ENCODE results near the gene PALD1. TPM values are rescaled to one million over a fixed set of nuclear protein-coding genes. Genes with fewer than 3 reads are reported as not detected.

Gene PALD1
- total RNA-seq, 1 donor from 2014 or later = 1.8 TPM

DNA sequence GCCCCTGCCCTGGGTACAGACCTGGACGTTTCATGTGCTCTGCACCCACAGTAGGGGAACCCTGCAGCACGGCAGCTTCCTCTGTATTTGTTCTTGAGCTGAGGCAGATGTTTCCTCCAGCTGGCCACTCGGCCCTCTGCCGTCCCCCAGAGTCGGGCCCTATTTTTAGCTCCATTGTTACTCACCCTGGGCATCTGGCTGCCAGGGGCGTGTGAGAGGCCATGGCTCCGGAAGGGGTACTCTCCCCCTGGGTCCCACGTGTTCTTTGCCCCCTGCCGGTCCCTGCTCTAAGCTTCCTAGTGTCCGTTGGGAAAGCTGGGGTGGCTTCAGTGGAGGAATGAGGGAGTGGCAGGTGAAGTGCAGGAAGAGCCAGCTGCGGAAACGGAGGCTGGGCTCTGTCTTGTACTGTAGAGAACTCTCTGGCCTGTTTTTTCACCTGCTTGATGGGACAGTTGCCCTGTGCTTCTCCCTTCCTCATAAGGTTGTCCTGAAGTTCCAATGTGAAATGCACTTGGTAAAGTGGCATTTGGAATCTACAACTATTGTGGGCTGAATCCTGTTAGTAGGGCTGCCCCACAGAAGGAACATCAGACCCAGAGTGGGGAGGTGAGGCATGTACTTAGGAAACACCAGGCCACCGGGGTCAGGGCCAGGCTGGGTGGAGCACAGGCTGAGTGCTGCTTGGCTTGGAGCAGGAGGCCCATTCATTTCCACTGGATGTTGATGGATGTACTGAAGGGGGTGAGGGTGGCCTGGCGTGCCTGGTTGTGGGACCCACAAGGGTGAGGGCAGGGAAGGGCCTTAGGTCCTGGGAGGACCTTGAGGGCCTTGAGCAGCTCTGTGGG lies 30.6 kb downstream of the PALD1 start:
- Histone ChIP-seq H3K9ac (ENCODE audit: low read length) (no peak overlapping the region), H3K27ac (ENCODE audit: low read depth, low read length) (no peak overlapping the region), H3K79me2 (ENCODE audit: insufficient read depth, low read length) (no peaks in the 10 kb centered on the region), H4K20me1 (ENCODE audit: insufficient read depth, low read length) (no peaks in the 10 kb centered on the region), H3K4me3 (ENCODE audit: insufficient read depth, low read depth, low read length) (no peak overlapping the region), H3K36me3 (ENCODE audit: insufficient read depth, low read length) (no peaks in the 10 kb centered on the region), H3K9me3 (ENCODE audit: insufficient read depth, low read depth, low read length) (no peaks in the 10 kb centered on the region), H3K27me3 (ENCODE audit: insufficient read depth, low read length) (no peaks in the 10 kb centered on the region), H3K4me2 (ENCODE audit: low read length) (peak overlapping the region; percentile 47), H3K4me1 (ENCODE audit: insufficient read depth, low read length) (peaks cover 10% of the 10 kb centered on the region), H2AFZ (ENCODE audit: low read depth, low read length) (no peak overlapping the region)
- H3K4me3 Mint-ChIP-seq (ENCODE audit: unreplicated experiment) = no peak overlapping the region
- FAIRE-seq (no peak), DNase-seq (ENCODE audit: low read depth) (no peak)
- H3K27ac Mint-ChIP-seq (ENCODE audit: unreplicated experiment) = no peak overlapping the region
- peaks cover 3% of the 10 kb centered on the region for H3K27me3 Mint-ChIP-seq (ENCODE audit: low read depth, unreplicated experiment)
- no peaks in the 10 kb centered on the region for H3K36me3 Mint-ChIP-seq (ENCODE audit: low read depth, unreplicated experiment)
- no peak for TF ChIP-seq EZH2 (IDR thresholded peaks at IDR 0.05; ENCODE audit: insufficient read depth, low read length)
- TF ChIP-seq, protein P1, sequence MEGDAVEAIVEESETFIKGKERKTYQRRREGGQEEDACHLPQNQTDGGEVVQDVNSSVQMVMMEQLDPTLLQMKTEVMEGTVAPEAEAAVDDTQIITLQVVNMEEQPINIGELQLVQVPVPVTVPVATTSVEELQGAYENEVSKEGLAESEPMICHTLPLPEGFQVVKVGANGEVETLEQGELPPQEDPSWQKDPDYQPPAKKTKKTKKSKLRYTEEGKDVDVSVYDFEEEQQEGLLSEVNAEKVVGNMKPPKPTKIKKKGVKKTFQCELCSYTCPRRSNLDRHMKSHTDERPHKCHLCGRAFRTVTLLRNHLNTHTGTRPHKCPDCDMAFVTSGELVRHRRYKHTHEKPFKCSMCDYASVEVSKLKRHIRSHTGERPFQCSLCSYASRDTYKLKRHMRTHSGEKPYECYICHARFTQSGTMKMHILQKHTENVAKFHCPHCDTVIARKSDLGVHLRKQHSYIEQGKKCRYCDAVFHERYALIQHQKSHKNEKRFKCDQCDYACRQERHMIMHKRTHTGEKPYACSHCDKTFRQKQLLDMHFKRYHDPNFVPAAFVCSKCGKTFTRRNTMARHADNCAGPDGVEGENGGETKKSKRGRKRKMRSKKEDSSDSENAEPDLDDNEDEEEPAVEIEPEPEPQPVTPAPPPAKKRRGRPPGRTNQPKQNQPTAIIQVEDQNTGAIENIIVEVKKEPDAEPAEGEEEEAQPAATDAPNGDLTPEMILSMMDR (IDR thresholded peaks at IDR 0.05; ENCODE audit: insufficient read depth, low read depth, low read length) = no peak
- H3K4me1 Mint-ChIP-seq (ENCODE audit: low read depth, unreplicated experiment) = peaks cover 17% of the 10 kb centered on the region
- H3K9me3 Mint-ChIP-seq (ENCODE audit: unreplicated experiment) = no peaks in the 10 kb centered on the region

DNA sequence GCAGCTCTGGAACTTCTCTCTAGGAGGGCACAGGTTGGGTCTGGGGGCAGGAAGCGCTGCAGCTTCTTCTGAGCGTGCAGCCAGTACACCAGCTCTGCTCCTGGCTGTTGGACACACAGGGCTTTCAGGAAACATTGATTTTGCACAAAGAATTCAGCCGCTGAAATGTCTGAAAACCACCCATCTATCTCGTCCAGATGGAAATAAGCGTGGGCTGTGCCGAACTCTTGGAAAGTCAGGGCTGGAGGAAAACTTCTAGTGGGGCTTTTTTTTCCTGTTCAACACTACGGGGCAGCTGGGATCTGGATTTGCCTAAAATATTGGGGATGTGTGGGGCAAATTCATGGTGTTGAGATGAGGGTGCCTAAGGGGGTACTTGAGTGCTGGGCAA lies 31.2 kb downstream of the PALD1 start:
- H3K27ac Mint-ChIP-seq (ENCODE audit: unreplicated experiment) = no peak overlapping the region
- no peaks in the 10 kb centered on the region for H3K36me3 ChIP-seq (ENCODE audit: insufficient read depth, low read length)
- peaks cover 11% of the 10 kb centered on the region for H3K4me1 ChIP-seq (ENCODE audit: insufficient read depth, low read length)
- TF ChIP-seq EZH2 (IDR thresholded peaks at IDR 0.05; ENCODE audit: insufficient read depth, low read length) = no peak
- TF ChIP-seq, protein P1 (IDR thresholded peaks at IDR 0.05; ENCODE audit: insufficient read depth, low read depth, low read length) = no peak
- no peak overlapping the region for H3K27ac ChIP-seq (ENCODE audit: low read depth, low read length)
- H2AFZ ChIP-seq (ENCODE audit: low read depth, low read length) = no peak overlapping the region
- no peak for DNase-seq (ENCODE audit: low read depth)
- peaks cover 8% of the 10 kb centered on the region for H3K27me3 Mint-ChIP-seq (ENCODE audit: low read depth, unreplicated experiment)
- no peaks in the 10 kb centered on the region for H3K79me2 ChIP-seq (ENCODE audit: insufficient read depth, low read length)
- H3K4me3 ChIP-seq (ENCODE audit: insufficient read depth, low read depth, low read length) = no peak overlapping the region
- H3K4me2 ChIP-seq (ENCODE audit: low read length) = no peak overlapping the region
- peaks cover 17% of the 10 kb centered on the region for H3K4me1 Mint-ChIP-seq (ENCODE audit: low read depth, unreplicated experiment)
- no peaks in the 10 kb centered on the region for H3K36me3 Mint-ChIP-seq (ENCODE audit: low read depth, unreplicated experiment)
- H3K9me3 Mint-ChIP-seq (ENCODE audit: unreplicated experiment) = no peaks in the 10 kb centered on the region
- H3K9me3 ChIP-seq (ENCODE audit: insufficient read depth, low read depth, low read length) = no peaks in the 10 kb centered on the region
- no peak overlapping the region for H3K4me3 Mint-ChIP-seq (ENCODE audit: unreplicated experiment)
- H4K20me1 ChIP-seq (ENCODE audit: insufficient read depth, low read length) = no peaks in the 10 kb centered on the region
- no peaks in the 10 kb centered on the region for H3K27me3 ChIP-seq (ENCODE audit: insufficient read depth, low read length)
- no peak overlapping the region for H3K9ac ChIP-seq (ENCODE audit: low read length)
- FAIRE-seq = no peak

DNA sequence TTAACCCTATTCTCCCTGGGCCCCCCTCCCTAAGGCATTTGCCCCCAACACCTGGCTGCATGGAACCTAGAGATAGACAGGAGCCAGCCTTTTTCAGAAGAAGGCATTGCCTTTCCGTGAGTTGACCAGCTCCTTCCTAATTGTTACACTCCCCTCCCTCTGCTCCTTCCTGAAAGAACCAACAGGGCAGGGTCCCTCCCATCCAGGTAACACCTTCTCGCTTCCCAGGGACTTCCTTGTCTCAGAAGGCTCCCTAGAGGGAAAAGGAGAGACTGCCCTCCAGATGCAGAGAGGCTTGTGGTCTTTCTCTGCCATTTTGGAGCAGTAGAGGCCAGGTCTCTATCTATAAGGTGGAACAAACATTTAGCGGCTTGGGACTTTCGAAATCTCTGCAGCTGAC lies 31.9 kb downstream of the PALD1 start:
- Histone ChIP-seq H3K27me3 (ENCODE audit: insufficient read depth, low read length) (no peaks in the 10 kb centered on the region), H2AFZ (ENCODE audit: low read depth, low read length) (no peak overlapping the region), H3K9me3 (ENCODE audit: insufficient read depth, low read depth, low read length) (no peaks in the 10 kb centered on the region), H3K79me2 (ENCODE audit: insufficient read depth, low read length) (no peaks in the 10 kb centered on the region), H3K36me3 (ENCODE audit: insufficient read depth, low read length) (no peaks in the 10 kb centered on the region), H3K4me2 (ENCODE audit: low read length) (no peak overlapping the region), H3K4me3 (ENCODE audit: insufficient read depth, low read depth, low read length) (no peak overlapping the region), H3K9ac (ENCODE audit: low read length) (no peak overlapping the region), H4K20me1 (ENCODE audit: insufficient read depth, low read length) (no peaks in the 10 kb centered on the region), H3K4me1 (ENCODE audit: insufficient read depth, low read length) (peaks cover 11% of the 10 kb centered on the region), H3K27ac (ENCODE audit: low read depth, low read length) (no peak overlapping the region)
- Mint-ChIP-seq H3K36me3 (ENCODE audit: low read depth, unreplicated experiment) (no peaks in the 10 kb centered on the region), H3K4me1 (ENCODE audit: low read depth, unreplicated experiment) (peaks cover 17% of the 10 kb centered on the region), H3K9me3 (ENCODE audit: unreplicated experiment) (no peaks in the 10 kb centered on the region), H3K27me3 (ENCODE audit: low read depth, unreplicated experiment) (peaks cover 15% of the 10 kb centered on the region), H3K27ac (ENCODE audit: unreplicated experiment) (no peak overlapping the region), H3K4me3 (ENCODE audit: unreplicated experiment) (no peak overlapping the region)
- FAIRE-seq (no peak), DNase-seq (ENCODE audit: low read depth) (no peak)
- TF ChIP-seq EZH2 (IDR thresholded peaks at IDR 0.05; ENCODE audit: insufficient read depth, low read length) = no peak
- TF ChIP-seq, protein P1 (IDR thresholded peaks at IDR 0.05; ENCODE audit: insufficient read depth, low read depth, low read length) = no peak
